Measurements from ENCODE around the gene UPF2.

DNA sequence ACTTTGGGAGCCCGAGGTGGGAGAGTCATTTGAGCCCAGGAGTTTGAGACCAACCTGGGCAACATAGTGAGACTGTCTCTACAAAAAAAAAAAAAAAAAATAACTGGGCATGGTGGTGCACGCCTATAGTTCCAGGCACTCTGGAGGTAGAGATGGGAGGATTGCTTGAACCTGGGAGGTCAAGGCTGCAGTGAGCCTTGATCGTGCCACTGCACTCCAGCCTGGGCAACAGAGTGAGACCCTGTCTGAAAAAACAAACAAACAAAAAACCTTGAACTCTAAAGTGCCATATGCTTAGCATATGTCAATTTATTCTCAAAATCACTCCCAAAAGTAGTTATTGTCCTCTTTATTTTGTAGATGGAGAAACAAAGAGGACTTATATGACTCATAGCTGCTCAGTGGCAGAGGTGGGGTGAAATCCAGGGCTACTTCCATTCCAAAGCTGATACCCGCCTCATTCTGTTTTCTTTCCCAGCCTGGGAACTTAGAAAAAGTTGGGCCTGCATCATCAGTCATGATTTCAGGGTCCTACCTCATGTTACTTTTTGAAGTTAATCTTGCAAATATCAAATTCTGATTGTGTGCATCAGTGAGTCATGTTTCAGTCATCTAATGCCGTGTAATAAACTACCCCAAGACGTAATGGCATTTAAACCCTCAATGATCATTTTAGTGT is 39.4 kb upstream of the UPF2 start:
- TF ChIP-seq POLR2A (IDR thresholded peaks at IDR 0.05; ENCODE audit: extremely low read depth, insufficient read length) = no peak
- TF ChIP-seq, protein P1, sequence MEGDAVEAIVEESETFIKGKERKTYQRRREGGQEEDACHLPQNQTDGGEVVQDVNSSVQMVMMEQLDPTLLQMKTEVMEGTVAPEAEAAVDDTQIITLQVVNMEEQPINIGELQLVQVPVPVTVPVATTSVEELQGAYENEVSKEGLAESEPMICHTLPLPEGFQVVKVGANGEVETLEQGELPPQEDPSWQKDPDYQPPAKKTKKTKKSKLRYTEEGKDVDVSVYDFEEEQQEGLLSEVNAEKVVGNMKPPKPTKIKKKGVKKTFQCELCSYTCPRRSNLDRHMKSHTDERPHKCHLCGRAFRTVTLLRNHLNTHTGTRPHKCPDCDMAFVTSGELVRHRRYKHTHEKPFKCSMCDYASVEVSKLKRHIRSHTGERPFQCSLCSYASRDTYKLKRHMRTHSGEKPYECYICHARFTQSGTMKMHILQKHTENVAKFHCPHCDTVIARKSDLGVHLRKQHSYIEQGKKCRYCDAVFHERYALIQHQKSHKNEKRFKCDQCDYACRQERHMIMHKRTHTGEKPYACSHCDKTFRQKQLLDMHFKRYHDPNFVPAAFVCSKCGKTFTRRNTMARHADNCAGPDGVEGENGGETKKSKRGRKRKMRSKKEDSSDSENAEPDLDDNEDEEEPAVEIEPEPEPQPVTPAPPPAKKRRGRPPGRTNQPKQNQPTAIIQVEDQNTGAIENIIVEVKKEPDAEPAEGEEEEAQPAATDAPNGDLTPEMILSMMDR (IDR thresholded peaks at IDR 0.05; ENCODE audit: low read depth, low read length) = no peak
- no peak for TF ChIP-seq MYC (IDR thresholded peaks at IDR 0.05; ENCODE audit: low read depth, low read length)

Data from NB4 (cell line).